ENCODE results near the gene PGAM5. TPM values are rescaled to one million over a fixed set of nuclear protein-coding genes. Genes with fewer than 3 reads are reported as not detected.
"Not testable (repeated sequence)": the region's sequence is repeated elsewhere in the genome, so short reads cannot be mapped to it uniquely, and the experiment has no call there.

Gene PGAM5
- total and polyA plus RNA-seq, 10 donors, result 8.2 to 28.8 (median 21.6) TPM

DNA sequence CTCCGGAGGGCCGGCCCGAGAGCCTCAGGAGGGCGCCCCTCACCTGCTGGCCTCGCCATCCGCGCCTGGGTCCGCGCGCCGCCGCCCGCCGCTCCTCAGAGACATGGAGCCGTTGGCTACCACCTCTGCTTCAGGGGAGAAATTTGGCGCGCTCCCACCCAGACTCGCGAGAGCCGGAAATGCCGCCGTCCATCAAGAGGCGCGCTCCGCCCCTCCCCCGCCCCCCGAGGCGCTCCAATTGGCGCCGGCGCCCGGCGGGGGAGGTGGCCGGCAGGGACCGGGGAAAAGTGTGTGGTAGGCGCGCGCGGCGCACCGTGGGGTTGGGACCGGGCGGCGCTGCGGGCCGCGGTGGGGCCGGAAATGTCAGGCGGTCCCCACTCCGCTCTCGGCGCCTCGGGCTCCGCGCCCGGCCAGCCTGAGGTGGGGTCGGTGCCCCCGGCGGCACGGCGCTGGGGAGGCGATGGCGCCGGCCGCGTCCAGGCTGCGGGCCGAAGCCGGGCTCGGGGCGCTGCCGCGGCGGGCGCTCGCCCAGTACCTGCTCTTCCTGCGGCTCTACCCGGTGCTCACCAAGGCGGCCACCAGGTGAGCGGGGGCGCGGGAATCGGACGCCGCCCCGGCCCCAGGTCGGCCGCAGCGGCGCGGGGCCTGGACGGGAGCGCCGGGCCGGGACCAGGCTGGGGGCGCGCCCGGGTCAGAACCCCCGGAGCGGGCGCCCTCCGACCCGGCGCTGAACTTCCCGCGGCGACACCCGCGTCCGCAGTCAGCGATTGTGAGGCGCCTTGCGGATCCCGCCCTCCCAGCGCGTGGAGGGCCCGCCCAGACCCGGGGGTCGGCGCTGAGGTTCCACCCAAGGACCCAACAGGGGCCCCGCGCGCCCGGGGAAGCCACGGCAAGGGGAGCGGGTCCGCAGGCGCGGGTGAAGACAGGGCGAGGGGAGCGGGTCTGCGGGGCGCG lies 23.2 kb upstream of the PGAM5 start, which contains the start of the genes POLE and PXMP2:
Gene POLE (minus strand): TSS at position 132 of the 954 bp plus-strand sequence. CDS start 27 bp downstream, at position 105.
Gene PXMP2 (plus strand): TSS at position 377 of the 954 bp plus-strand sequence. CDS start 84 bp downstream, at position 461.
- intact Hi-C loops (cut with DNase I; ENCODE audit: low total_unique reads), result no loop called here
- no peaks in the 10 kb centered on the region for H3K9me3 ChIP-seq
- TF ChIP-seq, protein P1, sequence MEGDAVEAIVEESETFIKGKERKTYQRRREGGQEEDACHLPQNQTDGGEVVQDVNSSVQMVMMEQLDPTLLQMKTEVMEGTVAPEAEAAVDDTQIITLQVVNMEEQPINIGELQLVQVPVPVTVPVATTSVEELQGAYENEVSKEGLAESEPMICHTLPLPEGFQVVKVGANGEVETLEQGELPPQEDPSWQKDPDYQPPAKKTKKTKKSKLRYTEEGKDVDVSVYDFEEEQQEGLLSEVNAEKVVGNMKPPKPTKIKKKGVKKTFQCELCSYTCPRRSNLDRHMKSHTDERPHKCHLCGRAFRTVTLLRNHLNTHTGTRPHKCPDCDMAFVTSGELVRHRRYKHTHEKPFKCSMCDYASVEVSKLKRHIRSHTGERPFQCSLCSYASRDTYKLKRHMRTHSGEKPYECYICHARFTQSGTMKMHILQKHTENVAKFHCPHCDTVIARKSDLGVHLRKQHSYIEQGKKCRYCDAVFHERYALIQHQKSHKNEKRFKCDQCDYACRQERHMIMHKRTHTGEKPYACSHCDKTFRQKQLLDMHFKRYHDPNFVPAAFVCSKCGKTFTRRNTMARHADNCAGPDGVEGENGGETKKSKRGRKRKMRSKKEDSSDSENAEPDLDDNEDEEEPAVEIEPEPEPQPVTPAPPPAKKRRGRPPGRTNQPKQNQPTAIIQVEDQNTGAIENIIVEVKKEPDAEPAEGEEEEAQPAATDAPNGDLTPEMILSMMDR (IDR thresholded peaks at IDR 0.05 in 8 of 11, conservative IDR thresholded peaks at IDR 0.05 in 3 of 11), result peak in 5 of 11 experiments; percentile 19 to 45 (median 30)
- TF ChIP-seq POLR2AphosphoS5 (IDR thresholded peaks at IDR 0.05) (peak; percentile 80 to 89 (median 86)), POLR2A (IDR thresholded peaks at IDR 0.05) (peak in 1 of 3 donors; percentile 5)
- peaks cover 0 to 16% (median 0%) of the 10 kb centered on the region in 6 donors for H3K36me3 ChIP-seq
- WGBS, 5 donors, result 0 to 1% (median 1%) methylated on average over 40 to 134 of the region's 134 CpGs
- peak within 1 kb of the TSS in 7 of 8 donors; percentile 36 to 83 (median 78) for H3K27ac ChIP-seq
- DNase-seq, result peak; percentile 98
- H3K4me1 ChIP-seq, result peaks cover 7 to 31% (median 18%) of the 10 kb centered on the region in 6 donors
- H3K4me3 ChIP-seq, result peak within 1 kb of the TSS; percentile 63 to 96 (median 84)
- H3K27me3 ChIP-seq (replicated peaks in 1 of 7), result no peaks in the 10 kb centered on the region

DNA sequence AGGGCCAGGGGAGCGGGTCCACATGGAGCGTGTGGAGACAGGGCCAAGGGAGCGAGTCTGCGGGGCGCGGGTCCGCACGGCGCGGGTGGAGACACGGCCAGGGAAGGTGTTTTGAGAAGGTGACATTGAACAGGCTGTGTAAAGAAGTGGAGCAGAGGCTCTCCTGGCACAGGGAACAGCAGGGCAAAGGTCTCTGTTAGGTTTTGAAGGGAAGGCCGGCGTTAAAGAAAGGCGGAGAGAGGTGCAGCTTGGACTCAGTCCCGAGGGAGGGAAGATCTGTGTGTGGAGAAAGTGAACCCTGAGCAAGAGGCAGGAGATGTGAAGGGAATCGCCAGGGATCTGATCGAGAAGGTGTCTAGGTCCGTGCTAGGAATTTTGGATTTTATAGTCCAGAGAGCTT lies 21.4 kb upstream of the PGAM5 start:
- no peak overlapping the region for H3K27ac ChIP-seq
- H3K27me3 ChIP-seq (replicated peaks in 1 of 7), result no peaks in the 10 kb centered on the region
- no peaks in the 10 kb centered on the region for H3K9me3 ChIP-seq
- H3K4me1 ChIP-seq, result peaks cover 7 to 31% (median 18%) of the 10 kb centered on the region in 6 donors
- H3K36me3 ChIP-seq, result peaks cover 0 to 16% (median 0%) of the 10 kb centered on the region in 6 donors
- TF ChIP-seq, protein P1 (IDR thresholded peaks at IDR 0.05 in 8 of 11, conservative IDR thresholded peaks at IDR 0.05 in 3 of 11), result no peak
- no peak for TF ChIP-seq POLR2AphosphoS5 (IDR thresholded peaks at IDR 0.05)
- no peak for TF ChIP-seq POLR2A (IDR thresholded peaks at IDR 0.05)
- 79 to 92% (median 82%) methylated on average over 18 of the region's 18 CpGs for WGBS, 5 donors
- no peak overlapping the region for H3K4me3 ChIP-seq
- DNase-seq, result no peak
- intact Hi-C loops (cut with DNase I; ENCODE audit: low total_unique reads), result no loop called here

DNA sequence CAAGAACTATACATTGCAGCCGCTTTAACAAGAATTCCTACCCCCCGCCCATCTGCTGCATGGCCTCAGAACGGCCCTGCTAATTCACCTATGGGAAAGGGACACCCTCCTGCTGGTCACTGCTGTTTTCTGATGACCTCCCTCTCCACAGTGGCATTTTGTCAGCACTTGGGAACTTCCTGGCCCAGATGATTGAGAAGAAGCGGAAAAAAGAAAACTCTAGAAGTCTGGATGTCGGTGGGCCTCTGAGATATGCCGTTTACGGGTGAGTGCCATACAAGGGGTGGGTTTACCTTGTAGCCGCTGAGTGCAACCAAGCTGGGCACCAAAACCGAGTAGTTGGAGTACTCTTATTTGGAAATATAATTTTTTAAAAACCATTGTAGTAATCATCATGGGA lies 20.5 kb upstream of the PGAM5 start:
- H3K9me3 ChIP-seq, result no peaks in the 10 kb centered on the region
- 89 to 94% (median 91%) methylated on average over 9 of the region's 9 CpGs for WGBS, 5 donors
- TF ChIP-seq POLR2A (IDR thresholded peaks at IDR 0.05) (no peak), POLR2AphosphoS5 (IDR thresholded peaks at IDR 0.05) (no peak)
- TF ChIP-seq, protein P1 (IDR thresholded peaks at IDR 0.05 in 8 of 11, conservative IDR thresholded peaks at IDR 0.05 in 3 of 11), result no peak
- H3K4me3 ChIP-seq, result no peak overlapping the region
- peaks cover 7 to 30% (median 18%) of the 10 kb centered on the region in 6 donors for H3K4me1 ChIP-seq
- no peak overlapping the region for H3K27ac ChIP-seq
- intact Hi-C loops (cut with DNase I; ENCODE audit: low total_unique reads), result no loop called here
- peaks cover 0 to 16% (median 0%) of the 10 kb centered on the region in 6 donors for H3K36me3 ChIP-seq
- DNase-seq, result no peak
- no peaks in the 10 kb centered on the region for H3K27me3 ChIP-seq (replicated peaks in 1 of 7)

DNA sequence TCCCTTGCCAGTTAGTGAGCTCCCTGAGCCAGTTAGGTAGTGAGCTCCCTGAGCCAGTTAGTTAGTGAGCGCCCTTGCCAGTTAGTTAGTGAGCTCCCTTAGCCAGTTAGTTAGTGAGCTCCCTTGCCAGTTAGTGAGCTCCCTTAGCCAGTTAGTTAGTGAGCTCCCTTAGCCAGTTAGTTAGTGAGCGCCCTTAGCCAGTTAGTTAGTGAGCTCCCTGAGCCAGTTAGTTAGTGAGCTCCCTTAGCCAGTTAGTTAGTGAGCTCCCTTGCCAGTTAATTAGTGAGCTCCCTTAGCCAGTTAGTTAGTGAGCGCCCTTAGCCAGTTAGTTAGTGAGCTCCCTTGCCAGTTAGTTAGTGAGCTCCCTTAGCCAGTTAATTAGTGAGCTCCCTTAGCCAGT lies 18.6 kb upstream of the PGAM5 start:
- H3K27me3 ChIP-seq (replicated peaks in 1 of 7); H3K4me3 ChIP-seq; H3K27ac ChIP-seq; intact Hi-C loops (cut with DNase I; ENCODE audit: low total_unique reads); H3K9me3 ChIP-seq; DNase-seq: not testable (repeated sequence)
- WGBS, 5 donors, result 88 to 100% (median 95%) methylated on average over 2 to 3 of the region's 3 CpGs
- peaks cover 0 to 13% (median 1%) of the 10 kb centered on the region in 6 donors for H3K4me1 ChIP-seq
- peaks cover 0 to 33% (median 3%) of the 10 kb centered on the region in 6 donors for H3K36me3 ChIP-seq

DNA sequence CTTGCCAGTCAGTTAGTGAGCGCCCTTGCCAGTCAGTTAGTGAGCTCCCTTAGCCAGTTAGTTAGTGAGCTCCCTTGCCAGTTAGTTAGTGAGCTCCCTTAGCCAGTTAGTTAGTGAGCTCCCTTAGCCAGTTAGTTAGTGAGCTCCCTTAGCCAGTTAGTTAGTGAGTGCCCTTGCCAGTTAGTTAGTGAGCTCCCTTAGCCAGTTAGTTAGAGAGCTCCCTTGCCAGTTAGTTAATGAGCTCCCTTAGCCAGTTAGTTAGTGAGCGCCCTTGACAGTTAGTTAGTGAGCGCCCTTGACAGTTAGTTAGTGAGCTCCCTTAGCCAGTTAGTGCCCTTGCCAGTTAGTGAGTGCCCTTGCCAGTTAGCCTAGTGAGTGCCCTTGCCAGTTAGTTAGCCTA lies 15.8 kb upstream of the PGAM5 start:
- DNase-seq; H3K4me1 ChIP-seq; H3K27ac ChIP-seq; intact Hi-C loops (cut with DNase I; ENCODE audit: low total_unique reads); H3K4me3 ChIP-seq; H3K9me3 ChIP-seq; H3K27me3 ChIP-seq (replicated peaks in 1 of 7): not testable (repeated sequence)
- 93 to 99% (median 96%) methylated on average over 2 to 3 of the region's 3 CpGs for WGBS, 5 donors
- peaks cover 0 to 61% (median 9%) of the 10 kb centered on the region in 6 donors for H3K36me3 ChIP-seq
